Vagina (tissue), 2 donors: ENCODE results near the gene ZBTB11. TPM values are rescaled to one million over a fixed set of nuclear protein-coding genes. Genes with fewer than 3 reads are reported as not detected.
"Not testable (repeated sequence)": the region's sequence is repeated elsewhere in the genome, so short reads cannot be mapped to it uniquely, and the experiment has no call there.

ENCODE experiments used
- DNase-seq, 2 donors: peaks; one replicate each; pipeline ENCODE4 v3.0.0-alpha.2; 2017; ENCODE audit errors: extremely low spot score in 2 of 2
- H3K27ac ChIP-seq: fragments of 200-600 bp; sonication (generic); one replicate; pipeline ENCODE4 v1.5.1; 2019
- H3K27me3 ChIP-seq: fragments of 200-600 bp; sonication (generic); one replicate; pipeline ENCODE4 v1.5.1; 2019
- H3K36me3 ChIP-seq, 2 donors: fragments of 200-600 bp; sonication (generic); one replicate each; pipeline ENCODE4 v1.5.1; 2017 to 2019
- H3K4me1 ChIP-seq: fragments of 200-600 bp; sonication (generic); one replicate; pipeline ENCODE4 v1.5.1; 2019
- H3K4me3 ChIP-seq, 2 donors: fragments of 200-600 bp; sonication (generic); 1 replicate in 1 of 2; 2 replicates in 1 of 2; pipeline ENCODE4 v1.5.1; 2016 to 2019
- H3K9me3 ChIP-seq: fragments of 200-600 bp; sonication (generic); one replicate; pipeline ENCODE4 v1.5.1; 2019
- POLR2A ChIP-seq, 2 donors: fragments of 450-650 bp; IDR thresholded peaks; one replicate each; pipeline ENCODE4 v1.6.1; 2017; ENCODE audit warnings: antibody characterized with exemption in 2 of 2, mild to moderate bottlenecking in 2 of 2, moderate library complexity in 2 of 2
- POLR2AphosphoS5 ChIP-seq, 2 donors: sonication (generic); formaldehyde crosslinking; IDR thresholded peaks; one replicate each; pipeline ENCODE4 v1.9.0; 2017; ENCODE audit warnings: antibody characterized with exemption in 2 of 2, mild to moderate bottlenecking in 2 of 2, low read depth in 1 of 2; ENCODE audit not compliant: insufficient read depth in 1 of 2
- intact Hi-C: fragments of 100-400 bp; cut with DNase I; formaldehyde crosslinking; loops from one replicate; pipeline ENCODE4 v1.15.1; 2023
- total RNA-seq: library from RNA; depleted of rRNA; stranded (reverse); fragments of >200 nt; gene quantifications from one replicate; pipeline ENCODE4 v1.2.3, GENCODE V29; 2016
- TF ChIP-seq, protein P1 (sequence below), 3 experiments: fragments of 450-650 bp in 2 of 3; fragments of 200-600 bp in 1 of 3; sonication (generic) in 1 of 3; IDR thresholded peaks; one replicate each; pipeline ENCODE4 v1.5.1; 2017 to 2019; ENCODE audit warnings: antibody characterized with exemption in 3 of 3, mild to moderate bottlenecking in 2 of 3, moderate library complexity in 2 of 3

The ZBTB11 gene
- total RNA-seq, 1 donor from 2014 or later = 27.5 TPM

DNA sequence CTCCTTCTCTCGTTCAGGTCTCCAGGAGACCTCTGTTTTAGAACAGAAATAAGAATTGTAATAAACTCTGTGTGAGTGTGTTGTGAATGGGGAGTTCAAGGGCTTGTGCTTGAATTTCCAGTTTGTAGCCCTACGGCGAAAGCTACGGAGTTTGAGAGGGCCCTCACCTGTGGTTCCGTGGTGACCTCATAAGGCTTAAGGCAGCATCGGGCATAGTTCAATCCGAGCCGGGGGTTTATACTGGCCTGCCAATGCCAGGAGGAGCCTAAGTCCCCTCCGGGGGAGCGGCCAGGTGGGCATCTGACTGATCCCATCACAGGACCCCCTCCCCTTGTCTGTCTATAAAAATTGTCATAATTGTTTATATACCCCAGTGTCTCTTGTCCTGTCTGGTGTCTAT is 43.7 kb downstream of the ZBTB11 start:
- intact Hi-C loops = no loop called here
- Histone ChIP-seq H3K27ac (no peak overlapping the region), H3K9me3 (no peaks in the 10 kb centered on the region), H3K4me3 (no peak overlapping the region), H3K27me3 (no peaks in the 10 kb centered on the region), H3K4me1 (no peaks in the 10 kb centered on the region), H3K36me3 (no peaks in the 10 kb centered on the region)
- TF ChIP-seq POLR2A (IDR thresholded peaks at IDR 0.05) (no peak), POLR2AphosphoS5 (IDR thresholded peaks at IDR 0.05; ENCODE audit: insufficient read depth in 1 of 2, low read depth in 1 of 2) (no peak)
- TF ChIP-seq, protein P1, sequence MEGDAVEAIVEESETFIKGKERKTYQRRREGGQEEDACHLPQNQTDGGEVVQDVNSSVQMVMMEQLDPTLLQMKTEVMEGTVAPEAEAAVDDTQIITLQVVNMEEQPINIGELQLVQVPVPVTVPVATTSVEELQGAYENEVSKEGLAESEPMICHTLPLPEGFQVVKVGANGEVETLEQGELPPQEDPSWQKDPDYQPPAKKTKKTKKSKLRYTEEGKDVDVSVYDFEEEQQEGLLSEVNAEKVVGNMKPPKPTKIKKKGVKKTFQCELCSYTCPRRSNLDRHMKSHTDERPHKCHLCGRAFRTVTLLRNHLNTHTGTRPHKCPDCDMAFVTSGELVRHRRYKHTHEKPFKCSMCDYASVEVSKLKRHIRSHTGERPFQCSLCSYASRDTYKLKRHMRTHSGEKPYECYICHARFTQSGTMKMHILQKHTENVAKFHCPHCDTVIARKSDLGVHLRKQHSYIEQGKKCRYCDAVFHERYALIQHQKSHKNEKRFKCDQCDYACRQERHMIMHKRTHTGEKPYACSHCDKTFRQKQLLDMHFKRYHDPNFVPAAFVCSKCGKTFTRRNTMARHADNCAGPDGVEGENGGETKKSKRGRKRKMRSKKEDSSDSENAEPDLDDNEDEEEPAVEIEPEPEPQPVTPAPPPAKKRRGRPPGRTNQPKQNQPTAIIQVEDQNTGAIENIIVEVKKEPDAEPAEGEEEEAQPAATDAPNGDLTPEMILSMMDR (IDR thresholded peaks at IDR 0.05) = no peak
- no peak for DNase-seq

DNA sequence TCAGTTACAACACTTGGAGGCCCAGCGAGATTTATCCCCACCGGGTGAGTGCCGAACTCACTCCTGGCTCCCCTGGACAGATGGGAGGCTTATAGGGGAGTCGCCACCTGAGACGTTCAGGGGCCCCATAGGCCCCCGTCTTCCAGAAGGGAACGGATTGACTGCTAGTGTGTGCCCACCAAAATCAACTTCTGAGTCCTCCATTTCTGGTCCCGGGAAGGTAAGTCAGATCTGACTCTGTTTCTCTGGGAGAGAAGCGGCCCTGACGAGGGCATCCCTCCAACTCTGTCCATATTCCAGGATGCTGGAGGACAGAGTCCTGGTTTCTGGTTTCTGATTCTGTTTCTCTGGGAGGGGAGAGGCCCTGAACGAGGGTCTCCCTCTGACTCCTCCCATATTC is 44.3 kb downstream of the ZBTB11 start:
- TF ChIP-seq, protein P1 (IDR thresholded peaks at IDR 0.05) = no peak
- TF ChIP-seq POLR2AphosphoS5 (IDR thresholded peaks at IDR 0.05; ENCODE audit: insufficient read depth in 1 of 2, low read depth in 1 of 2) (no peak), POLR2A (IDR thresholded peaks at IDR 0.05) (no peak)
- H3K27ac ChIP-seq = no peak overlapping the region
- DNase-seq = no peak
- no peaks in the 10 kb centered on the region for H3K4me1 ChIP-seq
- no peaks in the 10 kb centered on the region for H3K36me3 ChIP-seq
- no peaks in the 10 kb centered on the region for H3K27me3 ChIP-seq
- H3K9me3 ChIP-seq = no peaks in the 10 kb centered on the region
- no peak overlapping the region for H3K4me3 ChIP-seq
- intact Hi-C loops = no loop called here

DNA sequence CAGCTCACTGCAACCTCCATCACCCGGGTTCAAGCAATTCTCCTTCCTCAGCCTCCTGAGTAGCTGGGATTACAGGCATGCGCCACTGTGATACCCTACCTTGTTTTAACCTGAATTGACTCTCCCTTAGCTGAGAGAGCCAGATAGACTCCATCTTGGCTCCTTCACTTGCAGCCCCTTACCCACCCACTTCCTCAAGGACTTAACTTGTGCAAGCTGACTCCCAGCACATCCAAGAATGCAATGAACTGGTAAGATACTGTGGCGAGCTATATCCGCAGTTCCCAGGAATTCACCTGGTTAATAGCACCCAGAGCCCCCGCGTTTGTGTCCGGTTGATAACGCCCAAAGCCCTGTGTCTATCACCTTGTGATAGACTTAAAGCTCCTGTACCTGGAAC is 45.0 kb downstream of the ZBTB11 start:
- H3K4me3 ChIP-seq, DNase-seq, H3K9me3 ChIP-seq, H3K36me3 ChIP-seq, H3K4me1 ChIP-seq, H3K27ac ChIP-seq, H3K27me3 ChIP-seq, intact Hi-C loops: not testable (repeated sequence)

DNA sequence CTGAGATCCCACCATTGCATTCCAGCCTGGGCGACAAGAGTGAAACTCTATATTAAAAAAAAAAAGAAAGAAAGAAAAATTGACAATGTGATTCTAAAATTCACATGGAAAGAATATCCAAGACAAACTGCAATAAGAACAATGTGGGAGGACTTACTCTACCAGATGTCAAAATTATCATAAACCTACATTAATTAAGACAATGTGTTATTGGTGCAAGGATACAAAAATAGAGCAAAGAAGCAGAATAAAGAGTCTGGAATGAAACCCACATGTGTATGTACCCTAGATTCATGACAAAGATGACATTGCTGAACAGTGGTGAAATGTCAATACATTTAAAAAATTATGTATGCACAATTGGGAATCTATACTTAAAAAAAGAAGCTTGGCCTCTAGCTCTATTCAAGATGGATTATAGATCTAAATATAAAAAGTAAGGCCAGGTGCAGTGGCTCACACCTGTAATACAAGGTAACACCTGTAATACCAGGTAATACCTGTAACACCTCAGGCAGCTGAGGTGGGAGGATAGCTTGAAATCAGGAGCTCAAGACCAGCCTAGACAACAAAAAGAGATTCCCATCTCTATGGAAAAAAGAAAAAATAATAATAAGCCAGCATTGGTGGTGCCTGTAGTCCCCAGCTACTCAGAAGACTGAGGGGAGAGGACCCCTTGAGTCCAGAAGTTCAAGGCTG is 45.7 kb downstream of the ZBTB11 start:
- no peak overlapping the region for H3K4me3 ChIP-seq
- H3K27me3 ChIP-seq = no peaks in the 10 kb centered on the region
- intact Hi-C loops = no loop called here
- TF ChIP-seq, protein P1 (IDR thresholded peaks at IDR 0.05) = no peak
- no peak for TF ChIP-seq POLR2AphosphoS5 (IDR thresholded peaks at IDR 0.05; ENCODE audit: insufficient read depth in 1 of 2, low read depth in 1 of 2)
- TF ChIP-seq POLR2A (IDR thresholded peaks at IDR 0.05) = no peak
- no peaks in the 10 kb centered on the region for H3K36me3 ChIP-seq
- no peaks in the 10 kb centered on the region for H3K4me1 ChIP-seq
- no peaks in the 10 kb centered on the region for H3K9me3 ChIP-seq
- H3K27ac ChIP-seq = no peak overlapping the region
- DNase-seq = no peak

DNA sequence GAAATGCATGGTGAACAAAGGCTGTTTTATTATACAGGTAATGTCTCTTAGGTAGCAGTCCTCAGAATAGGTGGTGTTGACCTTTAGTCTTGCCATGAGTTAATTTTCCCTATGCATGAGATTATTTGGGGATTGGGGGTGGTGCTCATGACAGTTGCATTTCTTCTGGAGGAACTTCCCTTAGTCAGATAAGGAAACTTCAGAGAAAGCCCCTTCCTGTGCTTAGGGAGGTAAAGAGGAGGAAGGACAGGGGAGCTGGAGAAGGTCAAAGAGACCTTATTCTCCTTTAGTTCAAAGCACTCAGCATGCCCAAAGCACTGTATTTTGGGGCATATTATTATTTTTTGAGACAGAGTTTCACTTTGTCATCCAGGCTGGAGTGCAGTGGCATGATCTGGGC is 47.7 kb downstream of the ZBTB11 start:
- Histone ChIP-seq H3K9me3 (no peaks in the 10 kb centered on the region), H3K27me3 (no peaks in the 10 kb centered on the region), H3K4me3 (no peak overlapping the region), H3K27ac (no peak overlapping the region), H3K36me3 (no peaks in the 10 kb centered on the region), H3K4me1 (no peaks in the 10 kb centered on the region)
- TF ChIP-seq, protein P1 (IDR thresholded peaks at IDR 0.05) = no peak
- TF ChIP-seq POLR2AphosphoS5 (IDR thresholded peaks at IDR 0.05; ENCODE audit: insufficient read depth in 1 of 2, low read depth in 1 of 2) (no peak), POLR2A (IDR thresholded peaks at IDR 0.05) (no peak)
- DNase-seq = no peak
- intact Hi-C loops = no loop called here
